ENCODE results near the gene OLA1.

The OLA1 gene

DNA sequence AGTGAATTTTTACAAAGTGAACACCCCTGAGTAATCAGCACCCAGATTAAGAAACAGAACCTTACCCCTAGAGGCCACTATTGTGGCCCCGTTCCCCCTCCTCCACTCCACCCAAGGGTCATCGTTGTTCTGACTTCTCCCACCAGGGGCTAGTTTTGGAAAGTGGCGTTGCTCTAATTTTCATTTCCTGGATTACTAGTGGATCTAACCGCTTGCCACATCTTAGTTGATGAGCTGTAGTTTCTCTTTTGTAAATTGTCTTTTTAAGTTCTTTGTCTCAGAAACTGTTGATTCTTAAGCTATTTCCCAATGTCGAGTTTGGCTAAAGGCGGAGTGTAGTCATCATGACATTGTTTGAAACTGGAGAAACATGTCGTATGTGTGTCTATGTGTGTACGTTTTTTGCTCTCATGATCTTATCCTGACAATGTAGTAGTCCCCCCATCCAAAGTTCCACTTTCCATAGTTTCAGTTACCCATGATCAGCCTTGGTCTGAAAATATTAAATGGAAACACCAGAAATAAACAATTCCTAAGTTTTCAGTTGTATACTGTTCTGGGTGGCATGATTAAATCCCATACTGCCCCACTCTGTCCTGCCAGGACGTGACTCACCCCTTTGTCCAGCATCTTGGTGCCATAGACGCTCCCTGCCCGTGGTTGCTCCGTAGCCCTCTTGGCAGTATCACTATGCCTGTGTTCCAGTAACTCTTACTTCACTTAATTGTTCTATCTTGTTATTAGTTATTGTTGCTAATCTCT lies 212.2 kb downstream of the OLA1 start:
- no peak for DNase-seq (ENCODE audit: low read depth in 2 of 2)

DNA sequence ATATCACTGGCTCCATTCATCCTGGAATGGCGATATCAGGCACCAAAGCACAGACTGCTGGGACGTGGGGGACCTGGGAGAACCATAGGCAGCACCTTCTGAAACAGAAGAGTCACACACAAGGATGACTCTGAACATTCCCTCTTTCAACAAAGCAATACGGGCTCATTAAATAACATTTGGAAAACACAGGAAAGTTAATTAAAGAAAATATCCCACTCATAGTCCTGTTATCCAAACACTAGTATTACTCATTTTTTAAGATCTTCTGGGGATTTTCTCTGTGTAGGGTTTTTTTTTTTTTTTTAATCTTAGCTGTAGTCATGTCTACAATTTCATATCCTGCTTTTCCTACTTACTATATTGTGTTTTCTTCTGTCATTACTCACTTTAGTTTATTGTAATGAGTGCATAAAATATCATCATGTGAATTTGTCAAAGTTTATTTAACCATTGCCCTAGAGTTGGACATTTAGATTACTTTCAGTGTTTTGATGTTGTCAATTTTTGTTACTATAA lies 213.2 kb downstream of the OLA1 start:
- no peak for DNase-seq (ENCODE audit: low read depth in 2 of 2)

DNA sequence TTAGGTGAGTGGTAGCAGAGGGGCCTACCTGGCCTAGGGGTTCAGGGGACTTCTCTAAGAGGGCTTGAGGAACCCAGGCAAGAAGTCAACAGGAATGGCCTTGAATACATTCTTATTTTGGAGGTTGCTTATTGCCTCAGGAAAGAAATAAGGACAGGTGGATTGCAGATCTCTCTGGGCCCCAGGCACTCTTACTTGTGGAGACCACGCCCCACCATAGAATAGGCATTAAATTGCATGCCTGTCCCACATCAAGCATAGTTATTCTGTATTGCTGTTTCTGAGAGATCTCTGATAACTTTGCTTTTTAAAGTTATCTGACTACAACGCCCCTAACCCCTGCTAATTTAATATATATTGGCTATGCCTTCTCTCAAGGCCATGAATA lies 215.2 kb downstream of the OLA1 start:
- no peak for DNase-seq (ENCODE audit: low read depth in 2 of 2)

- no peak for DNase-seq (ENCODE audit: low read depth in 2 of 2)
Measured at GRCh38 chr2:174031226-174031625, 217.1 kb downstream of the OLA1 start.

DNA sequence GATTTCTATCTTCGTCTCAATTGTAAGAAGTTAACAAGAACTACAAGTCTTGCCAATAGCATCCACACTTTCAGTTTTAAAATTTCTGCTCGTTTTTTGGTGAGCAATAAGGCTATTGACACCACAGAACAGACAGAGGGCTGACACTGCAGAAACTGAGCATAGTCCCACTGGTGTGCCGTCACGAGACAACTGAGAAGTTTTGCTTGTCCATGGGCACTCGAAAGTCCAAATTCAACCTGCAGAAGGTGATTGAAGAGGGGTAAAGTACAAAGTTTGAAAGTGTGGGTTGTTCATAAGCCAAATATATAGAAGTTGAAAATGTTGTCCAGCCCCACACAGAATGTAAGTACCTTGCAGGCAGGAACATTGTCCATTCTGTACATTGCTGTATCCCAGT lies 219.4 kb downstream of the OLA1 start:
- DNase-seq (ENCODE audit: low read depth in 2 of 2) = no peak

DNA sequence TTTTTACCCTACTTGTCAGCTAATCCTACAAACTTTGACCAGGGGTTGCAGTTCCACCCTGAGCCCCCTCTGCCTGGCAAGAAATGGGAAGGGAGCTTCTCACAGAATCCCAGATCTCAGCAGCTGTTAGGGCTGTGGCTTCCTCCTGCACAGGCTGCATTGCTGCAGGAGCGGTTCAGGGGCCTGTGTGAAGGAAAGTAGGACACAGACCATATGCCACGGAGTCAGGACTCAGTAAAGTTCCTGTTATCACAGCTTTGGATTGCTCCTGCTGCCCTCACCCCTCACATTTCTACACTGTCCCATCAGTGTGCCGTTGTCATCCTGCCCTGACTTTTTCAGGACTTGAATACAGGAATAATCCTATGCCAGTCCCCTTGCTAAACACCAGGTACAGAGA lies 220.4 kb downstream of the OLA1 start:
- DNase-seq (ENCODE audit: low read depth in 2 of 2) = no peak

- no peak for DNase-seq (ENCODE audit: low read depth in 2 of 2)
Measured at GRCh38 chr2:174026122-174026845, 222.0 kb downstream of the OLA1 start.

DNA sequence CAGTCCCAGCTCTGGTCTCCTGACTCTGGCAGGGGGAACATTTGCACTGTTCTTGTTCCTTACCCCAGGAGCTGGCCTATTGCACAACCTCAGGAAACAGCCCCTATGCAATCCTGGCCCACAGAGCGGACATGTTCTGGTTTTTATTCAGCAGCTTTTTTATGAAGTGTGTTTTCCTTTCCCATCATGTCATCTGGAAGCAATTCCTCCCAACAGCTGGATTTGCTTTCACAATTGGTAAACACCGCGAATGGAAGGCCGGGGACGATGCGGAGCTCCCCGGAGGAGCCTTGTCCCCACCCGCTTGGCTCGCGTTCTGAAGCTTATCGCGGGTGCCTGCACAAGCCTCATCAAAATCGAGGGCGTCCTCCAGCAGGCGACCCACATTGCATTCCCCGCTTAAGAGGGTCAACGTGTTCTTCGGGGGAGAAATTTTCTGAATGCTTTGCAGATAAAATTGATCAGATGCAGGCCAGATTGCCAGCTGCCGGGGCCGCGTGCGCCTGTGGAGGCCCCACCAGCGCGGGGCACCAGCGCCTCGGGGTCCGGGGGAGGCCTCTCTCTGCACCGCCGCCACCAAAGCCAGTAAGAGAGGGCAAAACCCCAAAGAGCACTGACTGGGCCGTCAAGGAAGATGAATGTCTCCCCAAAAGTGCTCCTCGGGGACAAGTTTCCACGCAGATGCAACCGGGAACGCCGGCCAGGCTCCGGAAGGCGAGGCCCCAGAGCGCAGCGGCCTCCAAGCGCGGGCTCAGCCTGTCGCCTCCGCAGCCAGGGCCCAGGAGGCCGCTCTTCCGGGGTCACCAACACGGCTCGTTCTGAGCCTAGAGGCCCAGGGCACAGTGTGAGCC lies 222.8 kb downstream of the OLA1 start:
- DNase-seq (ENCODE audit: low read depth in 2 of 2) = no peak

- no peak for DNase-seq (ENCODE audit: low read depth in 2 of 2)
Measured at GRCh38 chr2:174024524-174025270, 223.6 kb downstream of the OLA1 start.

- no peak for DNase-seq (ENCODE audit: low read depth in 2 of 2)
Measured at GRCh38 chr2:174023591-174024523, 224.5 kb downstream of the OLA1 start.
